COLO668 (cell line): Measurements from ENCODE around the gene STON2.
"Not testable (repeated sequence)": the region's sequence is repeated elsewhere in the genome, so short reads cannot be mapped to it uniquely, and the experiment has no call there.

Experiments used
- DNase-seq: peaks from one replicate; lab custom pipeline; 2025; ENCODE audit not compliant: unreplicated experiment; lab: John Stamatoyannopoulos, UW

Gene STON2

GRCh38 chr14:81385419-81385818 lies 14.7 kb downstream of the STON2 start:
- no peak for DNase-seq

- DNase-seq: no peak
These were observed 15.2 kb downstream of the STON2 start for GRCh38 chr14:81384900-81385299.

- no peak for DNase-seq
These were observed 17.5 kb downstream of the STON2 start for GRCh38 chr14:81382517-81383225.

- not testable (repeated sequence) for DNase-seq
These were observed 20.1 kb downstream of the STON2 start for GRCh38 chr14:81380009-81380408.

GRCh38 chr14:81371802-81372201 lies 28.3 kb downstream of the STON2 start:
- no peak for DNase-seq

GRCh38 chr14:81367563-81367962 lies 32.6 kb downstream of the STON2 start:
- no peak for DNase-seq

GRCh38 chr14:81366884-81367283 lies 33.2 kb downstream of the STON2 start:
- no peak for DNase-seq

GRCh38 chr14:81366214-81366613 lies 33.9 kb downstream of the STON2 start:
- no peak for DNase-seq

- no peak for DNase-seq
These were observed 36.3 kb downstream of the STON2 start for GRCh38 chr14:81363746-81364378.

- no peak for DNase-seq
These were observed 46.3 kb downstream of the STON2 start for GRCh38 chr14:81353691-81354323.

- no peak for DNase-seq
These were observed 47.7 kb downstream of the STON2 start for GRCh38 chr14:81352413-81352812.

- DNase-seq: no peak
These were observed 48.9 kb downstream of the STON2 start for GRCh38 chr14:81351205-81351604.

GRCh38 chr14:81350344-81351130 lies 49.6 kb downstream of the STON2 start:
- DNase-seq: no peak

GRCh38 chr14:81348061-81348460 lies 52.1 kb downstream of the STON2 start:
- DNase-seq: no peak

GRCh38 chr14:81345781-81346180 lies 54.3 kb downstream of the STON2 start:
- no peak for DNase-seq

- no peak for DNase-seq
These were observed 55.5 kb downstream of the STON2 start for GRCh38 chr14:81344481-81345160.

- no peak for DNase-seq
These were observed 56.4 kb downstream of the STON2 start for GRCh38 chr14:81343701-81344100.

- DNase-seq: no peak
These were observed 57.1 kb downstream of the STON2 start for GRCh38 chr14:81342850-81343580.

GRCh38 chr14:81341781-81342180 lies 58.3 kb downstream of the STON2 start:
- DNase-seq: no peak

- DNase-seq: no peak
These were observed 58.8 kb downstream of the STON2 start for GRCh38 chr14:81341370-81341769.
